GM21447 (cell line): Measurements from ENCODE around the gene TMEM109.

Source experiments
- ATAC-seq: cut with Tn5 transposase; IDR thresholded peaks from one replicate; pipeline ENCODE4 v1.9.1; 2021; ENCODE audit not compliant: unreplicated experiment

The TMEM109 gene

GRCh38 chr11:60913793-60914632 is at the start of gene TMEM109:
TSS of gene TMEM109 (plus strand) at chr11:60914158. CDS start at chr11:60919694, 5,536 bp downstream.
- peak; percentile 37 for ATAC-seq

GRCh38 chr11:60864856-60865513 is 49.0 kb upstream of the TMEM109 start:
- ATAC-seq: no peak

- ATAC-seq: no peak
Measured at GRCh38 chr11:60866911-60867870, 46.8 kb upstream of the TMEM109 start, which contains the start of gene ZP1. TSS of gene ZP1 (plus strand) at chr11:60867542. CDS start at chr11:60867562, 20 bp downstream.

GRCh38 chr11:60867871-60868681 is 45.9 kb upstream of the TMEM109 start:
- no peak for ATAC-seq

- no peak for ATAC-seq
Measured at GRCh38 chr11:60868682-60869450, 45.1 kb upstream of the TMEM109 start.

- no peak for ATAC-seq
Measured at GRCh38 chr11:60869451-60869825, 44.5 kb upstream of the TMEM109 start.

- no peak for ATAC-seq
Measured at GRCh38 chr11:60870276-60870675, 43.7 kb upstream of the TMEM109 start.

GRCh38 chr11:60870733-60871377 is 43.1 kb upstream of the TMEM109 start:
- no peak for ATAC-seq

GRCh38 chr11:60871378-60872061 is 42.4 kb upstream of the TMEM109 start:
- no peak for ATAC-seq

GRCh38 chr11:60872124-60872960 is 41.6 kb upstream of the TMEM109 start:
- ATAC-seq: no peak

GRCh38 chr11:60872961-60873524 is 40.9 kb upstream of the TMEM109 start:
- no peak for ATAC-seq

GRCh38 chr11:60873533-60873932 is 40.4 kb upstream of the TMEM109 start:
- ATAC-seq: no peak

GRCh38 chr11:60874421-60875365 is 39.3 kb upstream of the TMEM109 start:
- no peak for ATAC-seq

- ATAC-seq: no peak
Measured at GRCh38 chr11:60875366-60876167, 38.4 kb upstream of the TMEM109 start.

- ATAC-seq: no peak
Measured at GRCh38 chr11:60876168-60876485, 37.8 kb upstream of the TMEM109 start.
